ENCODE data around the gene DCP1B. TPM values are rescaled to one million over a fixed set of nuclear protein-coding genes. Genes with fewer than 3 reads are reported as not detected.

DCP1B gene
- total RNA-seq, 3 donors from 2014 or later (not counting 1 experiment from before 2014, with no cell fraction given) = 4.7 to 8.5 (median 7.5) TPM

- Histone ChIP-seq H3K9me3 (ENCODE audit: control insufficient read depth, insufficient read depth, low read length) (no peaks in the 10 kb centered on the region), H3K4me1 (ENCODE audit: control insufficient read depth, insufficient read depth, low read length) (peaks cover 15% of the 10 kb centered on the region), H3K36me3 (ENCODE audit: control insufficient read depth, insufficient read depth, low read length) (peaks cover 12% of the 10 kb centered on the region), H3K4me3 (ENCODE audit: low read length) (no peak overlapping the region), H3K27me3 (ENCODE audit: control insufficient read depth, insufficient read depth, low read length) (no peaks in the 10 kb centered on the region), H3K27ac (ENCODE audit: low read length) (no peak overlapping the region)
- no peaks in the 10 kb centered on the region for H3K9me3 Mint-ChIP-seq
- ATAC-seq (no peak), DNase-seq (no peak)
- H3K27me3 Mint-ChIP-seq (ENCODE audit: low read depth in 2 of 2) = peaks cover 0 to 5% of the 10 kb centered on the region in 2 donors
- no peak overlapping the region for H3K27ac Mint-ChIP-seq
- no peak overlapping the region for H3K4me3 Mint-ChIP-seq
- intact Hi-C loops (cut with micrococcal nuclease) = no loop called here
- H3K36me3 Mint-ChIP-seq = no peaks in the 10 kb centered on the region
- H3K4me1 Mint-ChIP-seq = peaks cover 13 to 22% of the 10 kb centered on the region in 2 donors
- 92% methylated on average over 10 of the region's 10 CpGs for WGBS (ENCODE audit: insufficient coverage)
- TF ChIP-seq CTCF (IDR thresholded peaks at IDR 0.05) = no peak
Observed at GRCh38 chr12:1935242-1935641, 69.0 kb downstream of the DCP1B start.

GRCh38 chr12:1934831-1935230, 69.4 kb downstream of the DCP1B start:
- Mint-ChIP-seq H3K27ac (no peak overlapping the region), H3K27me3 (ENCODE audit: low read depth in 2 of 2) (peaks cover 0 to 7% of the 10 kb centered on the region in 2 donors), H3K36me3 (no peaks in the 10 kb centered on the region), H3K4me1 (peaks cover 13 to 23% of the 10 kb centered on the region in 2 donors), H3K9me3 (no peaks in the 10 kb centered on the region), H3K4me3 (no peak overlapping the region)
- no peak for TF ChIP-seq CTCF (IDR thresholded peaks at IDR 0.05)
- Histone ChIP-seq H3K4me1 (ENCODE audit: control insufficient read depth, insufficient read depth, low read length) (peaks cover 15% of the 10 kb centered on the region), H3K4me3 (ENCODE audit: low read length) (no peak overlapping the region), H3K9me3 (ENCODE audit: control insufficient read depth, insufficient read depth, low read length) (no peaks in the 10 kb centered on the region), H3K36me3 (ENCODE audit: control insufficient read depth, insufficient read depth, low read length) (peaks cover 12% of the 10 kb centered on the region), H3K27me3 (ENCODE audit: control insufficient read depth, insufficient read depth, low read length) (no peaks in the 10 kb centered on the region), H3K27ac (ENCODE audit: low read length) (no peak overlapping the region)
- WGBS (ENCODE audit: insufficient coverage) = 89% methylated on average over 12 of the region's 12 CpGs
- ATAC-seq (no peak), DNase-seq (no peak)
- intact Hi-C loops (cut with micrococcal nuclease) = no loop called here

DNA sequence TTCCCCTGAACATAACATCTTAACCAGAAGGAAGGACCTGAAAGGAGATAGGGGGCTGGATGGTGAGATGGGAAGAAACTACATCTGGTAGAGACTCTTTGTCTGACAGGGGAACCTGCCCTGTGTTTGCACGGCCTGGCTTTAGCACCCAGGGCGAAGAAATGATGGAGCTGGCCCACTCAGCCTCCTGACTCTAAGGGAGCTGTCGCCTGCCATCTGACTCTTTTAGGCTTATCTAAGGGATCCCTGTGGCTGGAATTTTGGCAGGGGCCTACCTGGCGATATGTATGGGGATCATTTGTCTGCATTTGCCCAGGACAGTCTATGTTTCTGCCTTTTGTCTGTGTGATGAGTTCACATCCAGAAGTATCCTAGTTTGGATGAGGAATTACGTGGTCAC, 70.2 kb downstream of the DCP1B start:
- 87% methylated on average over 5 of the region's 5 CpGs for WGBS (ENCODE audit: insufficient coverage)
- H3K36me3 ChIP-seq (ENCODE audit: control insufficient read depth, insufficient read depth, low read length) = peaks cover 12% of the 10 kb centered on the region

More for the DNA sequence above, 70.2 kb downstream of the DCP1B start:
- Histone ChIP-seq H3K4me1 (ENCODE audit: control insufficient read depth, insufficient read depth, low read length) (peaks cover 18% of the 10 kb centered on the region), H3K27me3 (ENCODE audit: control insufficient read depth, insufficient read depth, low read length) (no peaks in the 10 kb centered on the region), H3K9me3 (ENCODE audit: control insufficient read depth, insufficient read depth, low read length) (no peaks in the 10 kb centered on the region), H3K27ac (ENCODE audit: low read length) (no peak overlapping the region), H3K4me3 (ENCODE audit: low read length) (no peak overlapping the region)
- H3K36me3 Mint-ChIP-seq = no peaks in the 10 kb centered on the region
- intact Hi-C loops (cut with micrococcal nuclease) = no loop called here
- no peak for ATAC-seq
- H3K9me3 Mint-ChIP-seq = no peaks in the 10 kb centered on the region
- H3K4me3 Mint-ChIP-seq = no peak overlapping the region
- no peak for DNase-seq
- TF ChIP-seq CTCF (IDR thresholded peaks at IDR 0.05) = no peak
- H3K4me1 Mint-ChIP-seq = peaks cover 16 to 26% of the 10 kb centered on the region in 2 donors
- H3K27ac Mint-ChIP-seq = no peak overlapping the region
- peaks cover 0 to 7% of the 10 kb centered on the region in 2 donors for H3K27me3 Mint-ChIP-seq (ENCODE audit: low read depth in 2 of 2)

Measured in natural killer cell (primary cell).